Fibroblast of lung (primary cell): ENCODE data around the gene CLIP1.

Experiments used
- CTCF ChIP-seq, 2 donors: IDR thresholded peaks in 1 of 2; conservative IDR thresholded peaks in 1 of 2; 1 replicate in 1 of 2; 2 replicates in 1 of 2; pipeline ENCODE4 v1.5.1; 2011 to 2012; ENCODE audit warnings: low read length in 2 of 2, control low read depth in 1 of 2, inconsistent platforms in 1 of 2, low read depth in 1 of 2, mild to moderate bottlenecking in 1 of 2
- EZH2 ChIP-seq: IDR thresholded peaks from 2 replicates; pipeline ENCODE4 v1.5.1; 2012; ENCODE audit warnings: low read length, control low read depth, mild to moderate bottlenecking; ENCODE audit errors: missing control alignments

GRCh38 chr12:122232691-122233090 lies 189.8 kb downstream of the CLIP1 start:
- no peak for TF ChIP-seq CTCF (conservative IDR thresholded peaks at IDR 0.05 in 1 of 2, IDR thresholded peaks at IDR 0.05 in 1 of 2; ENCODE audit: low read depth in 1 of 2, low read length in 2 of 2)
- TF ChIP-seq EZH2 = no peak
